ENCODE data around the gene LTK.

LTK gene

DNA sequence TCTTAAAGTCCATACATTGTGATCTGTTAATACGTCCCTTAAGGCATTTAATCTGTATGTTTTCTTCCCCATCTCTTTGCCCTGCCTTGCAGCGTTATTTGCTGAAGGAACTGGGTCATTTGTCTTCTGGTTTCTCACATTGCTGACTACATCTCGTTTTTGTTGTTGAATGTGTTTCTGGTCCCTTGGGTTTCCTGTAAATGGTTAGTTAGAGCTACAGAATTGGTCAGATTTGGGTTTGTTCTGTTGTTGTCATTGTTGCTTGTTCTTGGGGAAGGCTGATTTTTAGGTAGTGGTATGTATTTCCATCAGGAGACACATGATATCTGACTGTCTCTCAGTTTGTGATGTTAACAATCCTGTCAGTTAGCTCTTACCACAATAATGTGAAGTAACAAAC is 46.9 kb downstream of the LTK start:
- DNase-seq, result no peak
- Histone ChIP-seq H3K9me3 (ENCODE audit: insufficient read depth, low read length, severe bottlenecking) (no peaks in the 10 kb centered on the region), H3K4me3 (ENCODE audit: low read depth in 1 of 2, low read length in 2 of 2) (no peak overlapping the region), H4K20me1 (ENCODE audit: insufficient read depth, low read length) (no peaks in the 10 kb centered on the region; the same call in 1 of the 2 replicates), H3K36me3 (ENCODE audit: insufficient read depth, low read length) (peaks cover 74% of the 10 kb centered on the region), H3K27me3 (ENCODE audit: insufficient read depth, low read length, poor library complexity) (no peaks in the 10 kb centered on the region), H2AFZ (ENCODE audit: low read depth, low read length) (no peak overlapping the region), H3K27ac (ENCODE audit: low read length) (no peak overlapping the region), H3K79me2 (ENCODE audit: insufficient read depth, low read length) (no peaks in the 10 kb centered on the region), H3K4me1 (ENCODE audit: insufficient read depth, low read length) (no peaks in the 10 kb centered on the region), H3K9ac (ENCODE audit: low read depth, low read length) (no peak overlapping the region), H3K4me2 (ENCODE audit: insufficient read depth, low read length) (no peak overlapping the region)
- TF ChIP-seq CTCF (IDR thresholded peaks at IDR 0.05; ENCODE audit: borderline replicate concordance, extremely low read depth, low read length, poor library complexity, severe bottlenecking), result no peak
- TF ChIP-seq EZH2 (IDR thresholded peaks at IDR 0.05; ENCODE audit: borderline replicate concordance, low read depth, low read length, severe bottlenecking), result no peak
- no peak for ATAC-seq (ENCODE audit: insufficient read depth, low read depth)

GRCh38 chr15:41465822-41466421 is 47.7 kb downstream of the LTK start:
- H3K27me3 ChIP-seq (ENCODE audit: insufficient read depth, low read length, poor library complexity), result no peaks in the 10 kb centered on the region
- no peaks in the 10 kb centered on the region; the same call in 1 of the 2 replicates for H4K20me1 ChIP-seq (ENCODE audit: insufficient read depth, low read length)
- H3K4me1 ChIP-seq (ENCODE audit: insufficient read depth, low read length), result no peaks in the 10 kb centered on the region
- H3K4me2 ChIP-seq (ENCODE audit: insufficient read depth, low read length), result no peak overlapping the region
- TF ChIP-seq EZH2 (IDR thresholded peaks at IDR 0.05; ENCODE audit: borderline replicate concordance, low read depth, low read length, severe bottlenecking) (no peak), CTCF (IDR thresholded peaks at IDR 0.05; ENCODE audit: borderline replicate concordance, extremely low read depth, low read length, poor library complexity, severe bottlenecking) (peak; percentile 90)
- no peak overlapping the region for H2AFZ ChIP-seq (ENCODE audit: low read depth, low read length)
- no peak overlapping the region for H3K9ac ChIP-seq (ENCODE audit: low read depth, low read length)
- DNase-seq (peak; percentile 19), ATAC-seq (ENCODE audit: insufficient read depth, low read depth) (peak; percentile 74)
- peaks cover 67% of the 10 kb centered on the region for H3K36me3 ChIP-seq (ENCODE audit: insufficient read depth, low read length)
- no peaks in the 10 kb centered on the region for H3K9me3 ChIP-seq (ENCODE audit: insufficient read depth, low read length, severe bottlenecking)
- no peak overlapping the region for H3K27ac ChIP-seq (ENCODE audit: low read length)
- H3K79me2 ChIP-seq (ENCODE audit: insufficient read depth, low read length), result no peaks in the 10 kb centered on the region
- no peak overlapping the region for H3K4me3 ChIP-seq (ENCODE audit: low read depth in 1 of 2, low read length in 2 of 2)

GRCh38 chr15:41464889-41465580 is 48.6 kb downstream of the LTK start:
- H3K79me2 ChIP-seq (ENCODE audit: insufficient read depth, low read length), result no peaks in the 10 kb centered on the region
- no peaks in the 10 kb centered on the region for H3K27me3 ChIP-seq (ENCODE audit: insufficient read depth, low read length, poor library complexity)
- no peaks in the 10 kb centered on the region for H3K9me3 ChIP-seq (ENCODE audit: insufficient read depth, low read length, severe bottlenecking)
- H3K4me3 ChIP-seq (ENCODE audit: low read depth in 1 of 2, low read length in 2 of 2), result no peak overlapping the region
- no peak overlapping the region for H3K9ac ChIP-seq (ENCODE audit: low read depth, low read length)
- no peak for ATAC-seq (ENCODE audit: insufficient read depth, low read depth)
- no peak overlapping the region for H3K4me2 ChIP-seq (ENCODE audit: insufficient read depth, low read length)
- no peak overlapping the region for H3K27ac ChIP-seq (ENCODE audit: low read length)
- peaks cover 64% of the 10 kb centered on the region for H3K36me3 ChIP-seq (ENCODE audit: insufficient read depth, low read length)
- H3K4me1 ChIP-seq (ENCODE audit: insufficient read depth, low read length), result no peaks in the 10 kb centered on the region
- TF ChIP-seq CTCF (IDR thresholded peaks at IDR 0.05; ENCODE audit: borderline replicate concordance, extremely low read depth, low read length, poor library complexity, severe bottlenecking) (no peak), EZH2 (IDR thresholded peaks at IDR 0.05; ENCODE audit: borderline replicate concordance, low read depth, low read length, severe bottlenecking) (no peak)
- H4K20me1 ChIP-seq (ENCODE audit: insufficient read depth, low read length), result no peaks in the 10 kb centered on the region; the same call in 1 of the 2 replicates
- DNase-seq, result no peak
- no peak overlapping the region for H2AFZ ChIP-seq (ENCODE audit: low read depth, low read length)
